Suprapubic skin (tissue), 3 donors: ENCODE results near the gene SLIT1.

Experiments used
- POLR2A ChIP-seq, 2 donors: fragments of 450-650 bp; IDR thresholded peaks; one replicate each; pipeline ENCODE4 v1.6.1; 2017; ENCODE audit warnings: antibody characterized with exemption in 2 of 2, mild to moderate bottlenecking in 2 of 2, moderate library complexity in 2 of 2
- TF ChIP-seq, protein P1 (sequence below), 2 donors: fragments of 200-600 bp in 1 of 2; fragments of 450-650 bp in 1 of 2; sonication (generic) in 1 of 2; IDR thresholded peaks; one replicate each; pipeline ENCODE4 v1.5.1; 2016 to 2019; ENCODE audit warnings: antibody characterized with exemption in 2 of 2, mild to moderate bottlenecking in 1 of 2, moderate library complexity in 1 of 2

DNA sequence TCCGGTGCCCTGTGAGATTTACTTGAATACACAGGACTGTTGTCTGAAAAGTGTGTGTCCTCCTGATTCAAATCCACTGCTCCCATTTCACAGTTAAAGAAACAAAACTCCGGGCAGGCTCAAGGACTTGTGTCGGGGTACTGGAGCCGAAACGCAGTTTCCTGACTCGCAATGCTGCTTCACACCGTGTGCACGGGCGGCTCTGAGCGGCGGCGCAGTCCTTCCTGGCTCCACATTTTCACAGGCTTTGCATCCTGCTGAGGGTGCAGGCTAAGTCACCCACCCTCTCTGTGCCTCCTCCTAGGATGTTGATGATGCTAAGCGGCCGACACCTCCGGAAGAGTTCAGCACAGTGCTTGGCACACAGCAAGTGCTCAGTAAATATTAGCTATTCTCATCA, 65.4 kb downstream of the SLIT1 start:
- TF ChIP-seq, protein P1, sequence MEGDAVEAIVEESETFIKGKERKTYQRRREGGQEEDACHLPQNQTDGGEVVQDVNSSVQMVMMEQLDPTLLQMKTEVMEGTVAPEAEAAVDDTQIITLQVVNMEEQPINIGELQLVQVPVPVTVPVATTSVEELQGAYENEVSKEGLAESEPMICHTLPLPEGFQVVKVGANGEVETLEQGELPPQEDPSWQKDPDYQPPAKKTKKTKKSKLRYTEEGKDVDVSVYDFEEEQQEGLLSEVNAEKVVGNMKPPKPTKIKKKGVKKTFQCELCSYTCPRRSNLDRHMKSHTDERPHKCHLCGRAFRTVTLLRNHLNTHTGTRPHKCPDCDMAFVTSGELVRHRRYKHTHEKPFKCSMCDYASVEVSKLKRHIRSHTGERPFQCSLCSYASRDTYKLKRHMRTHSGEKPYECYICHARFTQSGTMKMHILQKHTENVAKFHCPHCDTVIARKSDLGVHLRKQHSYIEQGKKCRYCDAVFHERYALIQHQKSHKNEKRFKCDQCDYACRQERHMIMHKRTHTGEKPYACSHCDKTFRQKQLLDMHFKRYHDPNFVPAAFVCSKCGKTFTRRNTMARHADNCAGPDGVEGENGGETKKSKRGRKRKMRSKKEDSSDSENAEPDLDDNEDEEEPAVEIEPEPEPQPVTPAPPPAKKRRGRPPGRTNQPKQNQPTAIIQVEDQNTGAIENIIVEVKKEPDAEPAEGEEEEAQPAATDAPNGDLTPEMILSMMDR (IDR thresholded peaks at IDR 0.05): no peak
- TF ChIP-seq POLR2A (IDR thresholded peaks at IDR 0.05): no peak
